IPS-18c (cell line): ENCODE data around the gene TP73.

Experiments
- H3K4me3 ChIP-seq: 2 replicates; pipeline ENCODE4 v1.7.0; 2013; ENCODE audit warnings: low read depth, mild to moderate bottlenecking, low read length, moderate library complexity; ENCODE audit not compliant: insufficient read depth
- H3K9me3 ChIP-seq: one replicate; pipeline ENCODE4 v1.6.1; 2013; ENCODE audit warnings: mild to moderate bottlenecking, low read length, moderate library complexity; ENCODE audit not compliant: control insufficient read depth, insufficient read depth

TP73 gene

DNA sequence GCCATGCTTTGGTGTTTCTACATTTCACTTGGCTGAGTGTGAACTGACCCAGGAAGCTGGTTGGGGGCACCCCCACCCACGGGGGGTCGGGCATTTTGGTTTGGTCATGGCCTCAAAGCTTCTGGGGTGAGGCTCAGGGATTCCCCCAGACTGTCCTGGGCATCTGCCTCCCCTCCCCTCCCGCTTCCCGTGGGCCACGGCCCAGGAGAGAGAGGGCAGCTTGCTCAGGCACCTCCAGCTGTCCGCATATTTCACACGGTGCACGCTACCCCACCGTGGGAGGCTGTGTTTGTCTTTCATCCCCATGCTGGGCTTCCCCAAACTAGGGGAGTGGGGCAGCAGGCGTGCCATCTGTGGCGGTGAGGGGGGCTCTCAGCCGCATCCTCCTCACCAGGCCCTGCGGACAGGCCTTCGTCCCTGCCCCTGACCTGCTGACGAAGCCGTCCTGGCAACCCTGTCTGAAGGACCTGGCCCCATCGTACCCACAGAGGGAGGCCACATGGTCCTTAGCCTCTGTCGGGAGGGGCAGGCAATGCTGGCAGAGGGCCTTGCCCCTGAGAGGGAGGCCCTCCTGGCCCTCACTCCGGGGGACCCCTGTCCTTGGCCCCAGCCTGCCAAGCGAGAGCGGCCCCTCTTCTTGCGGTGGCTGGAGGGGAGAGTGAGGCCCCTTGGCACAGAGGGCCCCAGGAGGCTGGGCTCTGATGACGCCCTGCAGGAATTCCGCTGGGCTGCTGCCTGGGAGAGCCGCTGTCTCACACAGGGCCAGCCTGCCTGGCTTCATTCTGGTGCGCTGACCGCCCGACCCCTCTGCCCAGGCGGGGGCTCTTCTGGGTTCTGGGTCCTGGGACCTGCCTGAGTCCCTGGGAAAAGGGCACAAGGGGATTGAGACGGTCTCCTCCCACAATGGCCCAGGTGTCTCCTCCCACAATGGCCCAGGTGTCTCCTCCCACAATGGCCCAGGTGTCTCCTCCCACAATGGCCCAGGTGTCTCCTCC lies 22.1 kb downstream of the TP73 start:
- Histone ChIP-seq H3K9me3 (no peaks in the 10 kb centered on the region), H3K4me3 (no peak overlapping the region)

DNA sequence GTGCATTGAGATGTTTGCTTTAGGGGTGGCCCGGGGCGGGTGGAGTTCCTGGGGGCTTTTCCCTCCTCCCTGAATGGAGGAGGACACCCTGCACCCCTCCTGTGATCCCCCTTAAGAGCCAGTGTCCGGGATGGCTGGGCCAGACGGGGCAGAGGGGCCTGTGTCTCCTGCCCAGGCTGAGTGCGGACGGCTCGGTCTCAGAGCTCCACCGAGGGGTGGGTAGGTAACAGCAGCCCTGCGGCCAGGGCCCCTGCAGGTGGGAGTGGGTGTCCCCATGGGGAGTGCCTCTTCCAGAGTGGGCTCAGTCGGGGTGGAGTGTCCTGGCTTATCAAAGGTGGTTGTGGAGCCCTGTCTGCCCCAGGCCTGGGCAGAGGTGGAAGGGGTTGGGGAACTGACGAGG lies 23.1 kb downstream of the TP73 start:
- no peak overlapping the region; the same call in 1 of the 2 replicates for H3K4me3 ChIP-seq
- H3K9me3 ChIP-seq: no peaks in the 10 kb centered on the region

DNA sequence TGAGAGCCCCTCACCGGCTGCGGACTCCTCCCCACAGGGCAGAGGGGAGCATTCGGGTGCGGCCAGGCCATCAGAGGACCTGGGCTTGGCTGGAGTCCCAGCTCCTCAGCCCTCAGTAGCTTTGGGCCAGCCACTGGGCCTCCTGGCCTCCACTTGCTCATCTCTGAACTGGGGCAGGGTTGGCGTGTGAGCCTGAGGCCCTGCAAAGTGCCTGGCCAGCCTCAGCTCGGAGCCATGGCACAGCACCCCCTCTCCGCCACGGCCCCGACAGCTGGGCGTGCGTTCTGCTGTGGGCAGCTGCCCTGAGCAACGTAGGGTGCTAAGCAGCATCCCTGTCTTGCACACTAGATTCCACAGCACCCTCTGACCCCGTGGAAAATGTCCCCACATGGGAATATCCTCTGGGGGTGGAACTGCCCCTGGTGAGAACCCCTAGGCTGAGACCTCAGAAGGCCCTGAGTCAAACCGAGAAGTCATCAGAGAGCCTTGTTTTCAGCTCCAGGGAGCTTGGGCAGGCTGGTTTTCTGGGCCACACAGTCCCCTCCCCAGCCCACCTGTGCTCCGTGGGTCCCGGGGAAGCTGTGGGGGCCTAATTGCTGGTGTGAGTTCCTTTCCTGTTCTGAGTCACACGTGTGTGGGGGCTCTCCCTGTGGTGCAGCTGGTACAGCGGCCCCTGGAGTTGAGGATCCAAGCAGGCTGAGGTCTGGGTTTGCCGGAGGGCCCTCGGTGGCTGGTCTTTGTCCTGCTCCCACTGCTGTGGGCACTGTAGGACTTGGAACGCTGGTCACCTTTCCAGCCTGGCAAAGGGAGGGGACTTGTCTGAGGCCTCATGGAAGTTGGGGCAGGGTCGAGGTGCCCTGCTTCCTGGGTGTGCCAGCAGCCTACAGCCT lies 24.5 kb downstream of the TP73 start:
- Histone ChIP-seq H3K9me3 (no peaks in the 10 kb centered on the region), H3K4me3 (no peak overlapping the region)

DNA sequence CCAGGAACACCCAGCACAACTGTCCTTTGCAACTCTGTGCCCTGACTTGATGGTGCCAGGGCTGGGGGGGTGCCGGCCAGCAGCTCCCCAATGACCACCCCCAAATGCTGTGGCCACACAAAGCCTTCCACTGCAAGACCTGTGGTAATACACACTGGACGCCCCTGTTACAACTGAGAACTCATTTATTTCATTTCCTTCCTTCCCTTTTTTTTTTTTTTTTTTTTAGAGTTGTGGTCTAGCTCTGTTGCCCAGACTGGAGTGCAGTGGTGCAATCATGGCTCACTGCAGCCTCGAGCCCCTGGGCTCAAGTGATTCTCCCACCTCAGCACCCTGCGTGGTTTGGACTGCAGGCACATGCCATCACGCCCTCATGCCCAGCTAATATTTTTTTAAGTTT lies 25.2 kb downstream of the TP73 start:
- Histone ChIP-seq H3K9me3 (no peaks in the 10 kb centered on the region), H3K4me3 (no peak overlapping the region)

DNA sequence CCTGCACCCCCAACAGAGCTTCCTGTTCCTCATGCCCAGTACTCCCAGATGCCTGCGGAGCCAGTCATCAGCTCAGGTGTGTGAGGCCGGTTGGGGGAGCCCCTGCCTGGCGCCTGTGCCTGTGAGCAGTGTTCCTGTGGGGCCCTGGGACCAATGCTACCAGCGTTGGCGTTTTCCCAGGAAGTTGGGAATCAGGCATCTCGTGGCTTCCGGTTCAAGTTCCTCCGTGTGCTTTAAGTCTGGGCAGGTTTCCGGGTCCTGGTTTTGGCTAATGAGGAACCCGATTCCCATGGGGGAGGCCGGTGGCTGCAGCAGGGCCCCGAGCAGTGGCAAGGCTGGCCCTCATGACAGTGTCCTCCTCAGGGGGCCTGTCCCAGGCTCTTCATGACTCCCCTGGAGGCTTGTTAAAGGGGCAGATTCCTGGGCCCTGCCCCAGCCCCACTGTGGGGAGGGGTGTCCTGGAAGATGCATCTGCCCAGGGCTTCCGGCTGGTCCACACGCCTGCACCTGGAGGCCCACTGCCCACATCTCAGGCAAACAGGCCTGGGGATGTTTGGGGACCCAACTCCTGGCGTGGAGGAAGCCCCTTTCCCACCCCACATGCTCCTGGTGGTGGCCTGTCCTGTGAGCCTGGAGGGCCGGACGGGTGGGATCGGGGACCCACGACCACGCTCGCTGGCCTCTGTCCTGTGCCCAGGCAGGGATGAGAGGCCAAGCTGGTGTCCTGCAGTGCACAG lies 26.2 kb downstream of the TP73 start:
- H3K4me3 ChIP-seq: no peak overlapping the region
- no peaks in the 10 kb centered on the region for H3K9me3 ChIP-seq

DNA sequence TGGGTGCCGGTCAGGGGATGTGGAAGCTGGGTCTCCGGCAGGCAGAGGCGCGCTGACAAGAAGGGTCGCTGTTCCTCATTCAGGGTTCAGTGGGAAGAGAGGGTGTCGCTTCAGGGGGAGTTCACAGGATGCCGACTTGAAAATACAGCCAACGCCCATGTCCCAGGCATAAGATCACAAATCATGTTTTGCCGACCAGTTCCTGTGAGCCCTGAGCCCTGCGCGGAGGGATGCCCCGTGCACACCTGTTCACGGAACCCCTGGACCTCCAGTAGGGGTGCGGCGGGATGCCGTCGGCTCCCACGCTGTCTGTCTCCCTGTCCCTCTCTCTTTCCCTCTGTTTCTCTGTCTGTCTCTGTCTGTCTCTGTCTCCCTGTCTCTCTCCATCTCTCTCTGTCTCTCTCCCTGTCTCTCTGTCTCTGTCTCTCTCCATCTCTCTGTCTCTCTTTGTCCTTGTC lies 26.8 kb downstream of the TP73 start:
- H3K9me3 ChIP-seq: no peaks in the 10 kb centered on the region

DNA sequence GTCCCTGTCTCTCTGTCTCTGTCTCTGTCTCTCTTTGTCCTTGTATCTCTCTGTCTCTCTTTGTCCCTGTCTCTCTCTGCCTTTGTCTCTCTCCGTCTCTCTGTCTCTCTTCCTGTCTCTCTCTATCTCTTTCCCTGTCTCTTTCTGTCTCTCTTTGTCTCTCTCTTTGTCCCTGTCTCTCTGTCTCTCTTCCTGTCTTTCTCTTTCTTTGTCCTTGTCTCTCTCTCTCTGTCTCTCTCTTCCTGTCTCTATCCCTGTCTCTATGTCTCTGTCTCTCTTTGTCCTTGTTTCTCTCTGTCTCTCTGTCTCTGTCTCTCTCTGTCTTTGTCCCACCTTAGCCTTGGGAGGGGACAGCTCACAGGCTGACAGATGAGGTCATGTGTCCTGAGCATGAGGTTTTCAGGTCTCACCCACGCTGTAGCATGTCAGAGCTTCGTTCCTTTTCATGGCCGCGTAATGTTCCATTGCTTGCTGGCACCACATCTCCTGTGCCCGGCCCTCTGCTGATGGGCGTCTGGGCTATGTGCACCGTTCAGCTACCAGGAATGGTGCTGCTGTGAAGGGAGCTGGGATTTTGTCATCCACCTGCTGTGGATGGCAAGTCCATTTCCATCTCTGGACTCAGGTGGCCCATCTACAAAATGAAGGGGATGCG lies 27.6 kb downstream of the TP73 start:
- Histone ChIP-seq H3K4me3 (no peak overlapping the region), H3K9me3 (no peaks in the 10 kb centered on the region)

More for the DNA sequence above, 26.8 kb downstream of the TP73 start:
- no peak overlapping the region for H3K4me3 ChIP-seq

DNA sequence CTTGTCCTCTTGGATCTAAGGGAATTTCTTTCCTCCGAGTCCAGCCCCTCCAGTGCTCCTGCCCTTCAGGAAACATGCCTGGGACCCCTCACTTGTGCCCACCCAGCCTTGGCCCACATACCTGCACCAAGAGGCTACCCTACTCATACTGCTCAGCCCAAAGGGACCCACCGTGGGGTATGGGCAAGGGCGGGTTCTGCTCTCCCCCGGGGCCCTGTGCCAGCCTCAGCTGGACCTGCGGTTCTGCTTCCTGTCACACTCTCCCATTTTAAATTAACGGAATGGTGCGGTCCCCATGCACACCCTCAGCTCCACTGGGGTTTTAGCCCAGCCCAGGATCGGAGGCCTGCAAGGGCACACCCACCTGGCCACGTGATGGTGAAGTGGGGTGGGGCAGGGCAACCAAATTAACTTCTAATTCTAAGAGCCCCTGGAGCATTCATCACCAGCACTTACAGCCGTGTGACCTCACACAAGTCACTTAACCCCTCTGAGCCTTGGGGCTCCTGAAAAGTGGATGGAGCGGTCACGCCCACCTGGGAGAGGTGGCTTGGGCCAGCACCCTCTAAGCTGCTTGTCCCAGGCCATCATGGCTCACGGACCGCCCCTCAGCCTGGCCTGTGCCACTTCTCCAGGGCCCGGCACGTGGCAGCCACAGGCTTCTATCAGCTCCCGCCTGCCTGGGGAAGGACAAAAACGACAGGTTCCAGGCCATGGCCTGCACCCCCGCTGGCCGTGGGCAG lies 28.3 kb downstream of the TP73 start:
- Histone ChIP-seq H3K4me3 (no peak overlapping the region), H3K9me3 (no peaks in the 10 kb centered on the region)

DNA sequence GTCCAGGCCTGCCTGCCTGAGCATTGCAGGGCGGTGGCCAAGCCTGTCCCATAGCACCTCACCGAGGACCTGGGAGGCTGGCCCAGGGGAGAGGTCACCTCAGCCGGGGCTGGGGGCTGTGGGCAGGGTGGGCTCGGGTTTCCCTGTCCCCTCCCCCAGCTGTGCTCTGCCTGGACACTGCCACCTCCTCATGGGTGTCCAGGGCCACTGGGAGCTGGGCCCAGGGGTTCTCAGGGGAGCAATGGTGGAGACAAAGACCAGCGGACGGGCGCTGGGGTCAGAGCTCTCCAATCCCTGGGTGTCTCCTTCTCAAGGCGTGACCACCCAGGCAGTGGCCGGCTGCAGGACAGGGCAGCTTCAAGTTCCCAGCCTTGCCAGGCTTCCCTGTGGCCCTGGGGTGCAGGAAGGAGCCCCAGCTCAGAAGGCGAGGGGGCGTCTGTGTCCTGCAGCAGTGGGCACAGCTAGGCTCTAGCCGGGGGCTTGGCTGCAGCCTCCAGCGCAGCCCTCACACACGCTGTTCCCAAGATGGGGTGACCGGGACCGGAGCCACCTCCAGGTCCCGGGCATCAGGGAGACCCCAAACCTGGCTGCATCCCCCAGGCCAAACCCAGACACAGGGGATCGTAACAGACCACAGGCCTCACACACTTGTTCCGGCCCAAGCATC lies 29.0 kb downstream of the TP73 start:
- Histone ChIP-seq H3K9me3 (no peaks in the 10 kb centered on the region), H3K4me3 (no peak overlapping the region)

DNA sequence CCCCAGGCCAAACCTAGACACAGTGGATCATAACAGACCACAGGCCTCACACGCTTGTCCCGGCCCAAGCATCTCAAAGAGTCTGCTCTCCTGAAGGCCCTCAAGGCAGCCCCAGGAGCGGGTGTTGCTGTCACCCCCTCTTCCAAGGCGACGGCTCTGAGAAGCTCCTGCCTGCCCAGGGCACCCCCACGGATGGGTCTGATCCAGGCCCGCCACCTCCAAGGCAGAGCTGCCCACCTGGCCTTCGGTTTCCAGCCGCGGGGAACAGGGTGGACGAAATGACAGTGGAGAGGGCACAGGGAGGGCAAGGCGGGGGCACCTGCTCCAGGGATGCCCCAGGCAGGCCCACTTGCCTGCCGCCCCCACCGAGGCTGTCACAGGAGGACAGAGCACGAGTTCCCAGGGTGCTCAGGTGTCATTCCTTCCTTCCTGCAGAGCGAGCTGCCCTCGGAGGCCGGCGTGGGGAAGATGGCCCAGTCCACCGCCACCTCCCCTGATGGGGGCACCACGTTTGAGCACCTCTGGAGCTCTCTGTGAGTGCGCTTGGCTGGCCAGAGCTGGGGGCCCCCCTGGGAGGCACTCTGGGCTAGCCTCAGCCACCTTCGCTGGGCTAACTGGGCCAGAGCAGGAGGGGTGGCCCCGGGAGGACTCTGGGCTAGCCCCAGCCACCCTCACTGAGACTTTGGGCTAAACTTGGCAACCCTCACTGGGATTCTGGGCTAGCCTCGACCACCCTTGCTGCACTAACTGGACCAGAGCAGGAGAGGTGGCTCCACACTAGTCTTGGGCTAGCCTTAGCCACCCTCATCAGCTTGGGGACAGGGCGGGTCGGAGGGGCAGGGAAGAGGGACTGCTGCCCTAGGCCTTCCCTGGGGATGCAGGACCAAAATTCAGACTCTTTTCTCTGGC lies 29.8 kb downstream of the TP73 start:
- Histone ChIP-seq H3K4me3 (no peak overlapping the region), H3K9me3 (no peaks in the 10 kb centered on the region)

DNA sequence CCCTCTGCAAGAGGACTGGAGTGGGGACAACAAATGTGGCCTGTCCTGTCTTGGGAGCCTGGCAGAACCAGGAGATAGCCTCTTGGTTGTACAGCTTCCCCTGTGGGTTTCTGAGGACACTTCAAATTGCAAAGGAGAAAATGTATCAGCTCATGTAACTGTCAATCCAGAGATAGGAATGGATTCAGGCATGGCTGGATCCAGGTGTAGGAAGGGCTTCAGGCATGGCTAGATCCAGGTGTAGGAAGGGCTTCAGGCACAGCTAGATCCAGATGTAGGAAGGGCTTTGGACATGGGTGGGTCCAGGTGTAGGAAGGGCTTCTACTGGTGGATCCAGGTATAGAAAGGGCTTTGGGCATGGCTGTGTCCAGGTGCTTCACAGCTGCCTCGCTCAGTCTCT lies 30.9 kb downstream of the TP73 start:
- Histone ChIP-seq H3K4me3 (no peak overlapping the region), H3K9me3 (no peaks in the 10 kb centered on the region)

DNA sequence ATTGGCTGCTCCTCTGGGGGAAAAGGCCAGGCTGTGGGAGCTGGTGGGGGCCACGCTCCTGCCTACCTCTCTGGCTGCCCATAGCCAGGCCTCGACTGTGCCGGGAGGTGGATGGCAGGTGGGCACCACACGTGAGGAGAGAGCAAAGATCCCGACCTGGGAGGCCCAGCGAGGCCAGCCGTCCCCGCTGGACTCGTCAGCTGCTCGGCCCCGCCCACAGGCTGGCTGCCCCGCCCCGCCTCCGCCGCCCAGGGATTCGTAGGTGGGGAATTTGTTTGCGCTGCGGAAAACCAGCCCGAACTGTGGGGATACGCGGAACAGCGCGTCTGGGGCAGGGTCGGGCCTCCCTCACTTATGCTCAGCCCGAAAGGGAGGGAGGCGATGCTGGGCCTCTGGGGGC lies 31.7 kb downstream of the TP73 start:
- no peak overlapping the region; the same call in 1 of the 2 replicates for H3K4me3 ChIP-seq

DNA sequence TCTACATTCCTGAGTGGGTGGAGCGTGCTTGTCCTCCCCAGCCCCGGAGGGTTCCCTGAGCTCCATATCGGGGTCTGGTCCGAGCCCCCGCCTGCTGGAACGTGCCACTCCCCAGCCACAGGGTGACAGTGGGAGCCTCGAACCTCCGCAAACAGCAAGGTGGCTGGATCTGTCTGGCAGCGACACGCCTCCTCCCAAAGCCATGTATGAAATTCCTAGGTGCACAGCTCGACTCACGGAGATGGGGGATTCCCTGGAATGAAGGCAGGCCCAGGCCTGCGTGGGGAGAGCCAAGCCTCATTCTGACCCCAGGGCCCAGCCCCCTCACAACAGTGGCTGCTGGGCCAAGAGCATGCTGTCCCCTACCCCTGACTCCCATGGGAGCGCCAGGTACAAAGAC lies 32.9 kb downstream of the TP73 start:
- H3K9me3 ChIP-seq: no peaks in the 10 kb centered on the region
- H3K4me3 ChIP-seq: no peak overlapping the region

More for the DNA sequence above, 31.7 kb downstream of the TP73 start:
- H3K9me3 ChIP-seq: no peaks in the 10 kb centered on the region

DNA sequence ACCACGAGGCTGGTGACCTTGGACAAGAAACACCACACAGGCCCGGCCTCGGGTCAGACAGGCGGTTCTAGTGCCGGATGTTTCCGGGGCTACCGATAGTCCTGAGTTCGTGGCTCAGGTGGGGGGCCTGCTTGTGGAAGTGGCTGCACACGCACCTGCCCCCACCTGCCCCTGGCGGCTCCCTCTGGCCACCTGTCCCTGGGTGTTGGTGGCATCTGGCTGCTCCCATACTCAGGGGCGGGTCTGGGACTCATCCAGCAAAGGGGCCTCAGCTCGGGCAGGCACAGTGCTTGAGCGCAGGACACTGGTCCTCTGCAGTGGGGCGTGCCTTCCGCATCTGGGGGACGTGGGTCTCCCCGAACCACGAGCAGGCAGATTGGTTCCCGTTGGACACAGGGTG lies 33.6 kb downstream of the TP73 start:
- no peak overlapping the region for H3K4me3 ChIP-seq
- no peaks in the 10 kb centered on the region for H3K9me3 ChIP-seq

DNA sequence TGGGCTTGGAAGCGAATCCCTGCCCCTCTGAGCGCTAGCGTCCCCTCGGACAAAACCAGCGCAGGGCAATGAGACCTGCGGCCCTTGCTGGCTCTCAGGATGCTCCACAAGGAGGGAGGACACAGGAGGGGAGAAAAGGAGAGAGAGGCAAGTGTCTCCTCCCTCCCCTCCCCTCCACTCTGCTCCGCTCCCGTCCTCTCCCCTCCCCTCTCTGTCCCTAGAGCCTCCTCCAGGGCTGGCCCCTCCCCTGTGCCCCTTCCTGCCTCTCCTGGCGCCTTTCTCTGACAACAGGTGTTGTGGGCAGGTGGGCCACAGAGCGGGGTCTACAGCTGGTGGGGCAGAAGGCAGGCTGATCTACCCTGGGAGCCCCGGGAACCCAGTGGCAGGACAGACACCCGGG lies 35.2 kb downstream of the TP73 start:
- no peaks in the 10 kb centered on the region for H3K9me3 ChIP-seq

More for the DNA sequence above, 35.2 kb downstream of the TP73 start:
- no peak overlapping the region for H3K4me3 ChIP-seq
